ENCODE measurements around the gene NTM.

- TF ChIP-seq CTCF (IDR thresholded peaks at IDR 0.05) (no peak), POLR2A (IDR thresholded peaks at IDR 0.05) (no peak)
These were observed 709.7 kb downstream of the NTM start for GRCh38 chr11:132080127-132080526.
